ENCODE data around the gene MCFD2. TPM values are rescaled to one million over a fixed set of nuclear protein-coding genes. Genes with fewer than 3 reads are reported as not detected.

Gene MCFD2
- total and polyA plus RNA-seq, 12 donors = 29.6 to 695 (median 304) TPM

- Histone ChIP-seq H3K4me3 (no peak overlapping the region), H3K36me3 (replicated peaks in 1 of 2) (peaks cover 0 to 23% of the 10 kb centered on the region in 2 donors), H3K4me1 (replicated peaks in 1 of 2) (peaks cover 15 to 30% of the 10 kb centered on the region in 2 donors), H3K27ac (peak overlapping the region in 4 of 5 donors; percentile 34 to 46 (median 41)), H3K9me3 (replicated peaks in 1 of 3) (no peaks in the 10 kb centered on the region), H3K27me3 (no peaks in the 10 kb centered on the region)
- WGBS, 4 donors = 69 to 86% (median 73%) methylated on average over 4 of the region's 4 CpGs
- intact Hi-C loops (cut with DNase I) = no loop called here
- no peak for TF ChIP-seq POLR2A (IDR thresholded peaks at IDR 0.05)
- TF ChIP-seq CTCF (IDR thresholded peaks at IDR 0.05) = no peak
- no peak for DNase-seq
Observed at GRCh38 chr2:46963210-46963609, 47.6 kb upstream of the MCFD2 start.

- intact Hi-C loops (cut with DNase I) = no loop called here
- Histone ChIP-seq H3K27ac (peak overlapping the region in 3 of 5 donors; percentile 34 to 46 (median 41)), H3K4me1 (replicated peaks in 1 of 2) (peaks cover 10 to 26% of the 10 kb centered on the region in 2 donors), H3K9me3 (replicated peaks in 1 of 3) (no peaks in the 10 kb centered on the region), H3K4me3 (no peak overlapping the region), H3K36me3 (replicated peaks in 1 of 2) (peaks cover 0 to 28% of the 10 kb centered on the region in 2 donors), H3K27me3 (no peaks in the 10 kb centered on the region)
- DNase-seq = no peak
- WGBS, 4 donors = 80 to 100% (median 91%) methylated on average over 1 to 2 of the region's 2 CpGs
- TF ChIP-seq POLR2A (IDR thresholded peaks at IDR 0.05) (no peak), CTCF (IDR thresholded peaks at IDR 0.05) (no peak)
Observed at GRCh38 chr2:46962751-46963150, 47.1 kb upstream of the MCFD2 start.

- Histone ChIP-seq H3K4me3 (no peak overlapping the region), H3K27me3 (no peaks in the 10 kb centered on the region), H3K36me3 (replicated peaks in 1 of 2) (peaks cover 0 to 43% of the 10 kb centered on the region in 2 donors), H3K9me3 (replicated peaks in 1 of 3) (no peaks in the 10 kb centered on the region), H3K27ac (no peak overlapping the region), H3K4me1 (replicated peaks in 1 of 2) (peaks cover 11 to 26% of the 10 kb centered on the region in 2 donors)
- no peak for DNase-seq
- no peak for TF ChIP-seq POLR2A (IDR thresholded peaks at IDR 0.05)
- no peak for TF ChIP-seq CTCF (IDR thresholded peaks at IDR 0.05)
- WGBS, 4 donors = 91 to 97% (median 95%) methylated on average over 2 of the region's 2 CpGs
- intact Hi-C loops (cut with DNase I) = no loop called here
Observed at GRCh38 chr2:46960618-46961017, 45.0 kb upstream of the MCFD2 start.

GRCh38 chr2:46958431-46959017, 42.9 kb upstream of the MCFD2 start:
- TF ChIP-seq POLR2A (IDR thresholded peaks at IDR 0.05) (no peak), CTCF (IDR thresholded peaks at IDR 0.05) (no peak)
- H3K9me3 ChIP-seq (replicated peaks in 1 of 3) = no peaks in the 10 kb centered on the region
- 91 to 98% (median 93%) methylated on average over 10 to 17 of the region's 17 CpGs for WGBS, 4 donors
- intact Hi-C loops (cut with DNase I) = no loop called here
- H3K27ac ChIP-seq = no peak overlapping the region
- H3K4me3 ChIP-seq = no peak overlapping the region
- H3K27me3 ChIP-seq = no peaks in the 10 kb centered on the region
- peaks cover 16 to 32% of the 10 kb centered on the region in 2 donors for H3K4me1 ChIP-seq (replicated peaks in 1 of 2)
- peaks cover 0 to 48% of the 10 kb centered on the region in 2 donors for H3K36me3 ChIP-seq (replicated peaks in 1 of 2)
- no peak for DNase-seq

Data from adrenal gland (tissue), 12 donors.